Measurements from ENCODE around the gene FDCSP.

GRCh38 chr4:70196857-70197256 is 29.1 kb upstream of the FDCSP start:
- TF ChIP-seq EZH2 (IDR thresholded peaks at IDR 0.05; ENCODE audit: insufficient read depth, poor library complexity, severe bottlenecking) = no peak
- no peak for TF ChIP-seq EZH2phosphoT487 (IDR thresholded peaks at IDR 0.05; ENCODE audit: insufficient read depth, low read depth)
